GM13976 (cell line): ENCODE data around the gene SORBS1.

Experiments used
- DNase-seq: peaks from one replicate; pipeline ENCODE4 v3.0.0; 2012; ENCODE audit warnings: low spot score
- in situ Hi-C: fragments of 300-500 bp; cut with MboI; formaldehyde crosslinking; loops from one replicate; pipeline ENCODE4 v1.12.0; 2022; ENCODE audit warnings: low sequenced_read_pairs, mixed read lengths, inconsistent platforms; ENCODE audit not compliant: unreplicated experiment
- TF ChIP-seq, protein P1 (sequence below): IDR thresholded peaks from 2 replicates; pipeline ENCODE4 v1.5.1; 2012; ENCODE audit warnings: borderline replicate concordance, mild to moderate bottlenecking; ENCODE audit not compliant: insufficient read depth; ENCODE audit errors: extremely low read depth, missing control alignments, control extremely low read depth

Gene SORBS1

DNA sequence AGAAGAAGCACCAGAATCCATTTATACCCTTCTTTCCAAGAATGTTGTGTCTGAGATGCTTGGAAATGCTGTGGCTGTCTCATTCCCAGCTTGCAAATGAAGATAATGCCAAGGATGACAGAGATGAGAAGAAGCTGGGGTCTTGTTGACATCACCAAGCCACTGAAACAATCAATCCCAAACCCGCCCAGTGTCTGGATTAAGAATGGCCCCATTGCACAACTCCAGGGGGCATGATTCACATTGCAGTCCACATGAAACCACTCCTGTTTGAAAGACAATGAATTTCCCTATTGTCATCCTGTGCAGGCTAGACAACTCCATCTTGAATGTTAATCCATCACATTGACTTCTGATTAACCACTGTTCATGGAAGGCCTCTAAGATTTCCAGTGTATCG is 28.6 kb downstream of the SORBS1 start:
- in situ Hi-C loops = no loop called here
- TF ChIP-seq, protein P1, sequence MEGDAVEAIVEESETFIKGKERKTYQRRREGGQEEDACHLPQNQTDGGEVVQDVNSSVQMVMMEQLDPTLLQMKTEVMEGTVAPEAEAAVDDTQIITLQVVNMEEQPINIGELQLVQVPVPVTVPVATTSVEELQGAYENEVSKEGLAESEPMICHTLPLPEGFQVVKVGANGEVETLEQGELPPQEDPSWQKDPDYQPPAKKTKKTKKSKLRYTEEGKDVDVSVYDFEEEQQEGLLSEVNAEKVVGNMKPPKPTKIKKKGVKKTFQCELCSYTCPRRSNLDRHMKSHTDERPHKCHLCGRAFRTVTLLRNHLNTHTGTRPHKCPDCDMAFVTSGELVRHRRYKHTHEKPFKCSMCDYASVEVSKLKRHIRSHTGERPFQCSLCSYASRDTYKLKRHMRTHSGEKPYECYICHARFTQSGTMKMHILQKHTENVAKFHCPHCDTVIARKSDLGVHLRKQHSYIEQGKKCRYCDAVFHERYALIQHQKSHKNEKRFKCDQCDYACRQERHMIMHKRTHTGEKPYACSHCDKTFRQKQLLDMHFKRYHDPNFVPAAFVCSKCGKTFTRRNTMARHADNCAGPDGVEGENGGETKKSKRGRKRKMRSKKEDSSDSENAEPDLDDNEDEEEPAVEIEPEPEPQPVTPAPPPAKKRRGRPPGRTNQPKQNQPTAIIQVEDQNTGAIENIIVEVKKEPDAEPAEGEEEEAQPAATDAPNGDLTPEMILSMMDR = no peak
- no peak for DNase-seq

DNA sequence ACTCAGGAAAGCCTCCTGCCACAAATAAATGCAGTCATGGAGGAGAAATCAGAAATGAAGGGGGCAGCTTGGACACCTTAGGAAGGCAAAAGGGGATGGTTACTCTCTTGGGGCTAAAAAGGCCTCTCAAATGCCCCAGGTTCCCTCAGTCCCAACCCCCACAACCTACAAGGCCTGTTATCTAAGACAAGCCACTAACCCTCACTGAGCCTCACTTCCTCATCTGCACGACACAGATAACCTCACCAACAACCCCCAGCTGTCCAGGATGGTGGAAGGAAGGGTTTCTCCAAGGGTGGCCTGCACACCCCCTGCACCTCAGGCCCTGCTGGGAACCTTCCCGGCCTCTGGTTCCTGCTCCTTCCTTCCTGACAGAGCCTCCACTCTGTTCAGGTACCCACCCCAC is 29.2 kb downstream of the SORBS1 start:
- in situ Hi-C loops = no loop called here
- TF ChIP-seq, protein P1 = no peak
- peak; percentile 30 for DNase-seq

DNA sequence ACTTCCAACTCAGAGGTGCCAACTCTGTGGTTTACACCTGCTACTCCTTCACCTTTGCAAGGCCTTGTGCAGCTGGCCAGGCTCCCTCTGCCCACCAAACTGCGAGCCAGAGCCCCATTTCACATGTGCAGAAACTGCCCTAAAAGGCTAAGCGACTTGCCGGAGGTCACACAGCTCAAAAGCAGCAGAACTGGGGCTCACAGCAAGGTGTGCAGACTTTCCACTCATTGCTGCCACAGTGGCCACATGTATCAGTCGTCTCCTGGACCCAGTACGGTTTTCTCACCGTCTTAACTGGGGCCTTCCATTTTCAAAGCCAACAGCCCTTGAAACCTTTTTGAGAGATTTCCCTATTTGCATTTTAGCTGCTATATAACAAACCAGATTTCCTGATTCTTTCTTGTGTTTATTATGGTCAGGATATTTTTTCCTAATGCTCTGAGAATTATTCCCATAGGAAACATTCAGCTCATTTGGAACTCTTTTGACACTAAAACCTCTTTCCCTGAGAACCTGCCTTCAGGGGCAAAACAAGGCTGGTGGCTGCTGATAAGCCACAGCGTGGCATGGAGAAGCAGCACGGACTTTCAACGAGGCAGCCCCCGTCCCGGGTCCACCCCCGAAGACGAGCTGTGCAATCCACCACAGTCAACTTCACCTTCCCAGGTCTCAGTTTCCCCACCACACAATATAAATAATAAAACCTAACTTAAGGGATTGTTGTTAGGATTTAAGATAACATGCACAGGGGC is 29.9 kb downstream of the SORBS1 start:
- no peak for DNase-seq
- TF ChIP-seq, protein P1 = no peak
- in situ Hi-C loops = no loop called here

DNA sequence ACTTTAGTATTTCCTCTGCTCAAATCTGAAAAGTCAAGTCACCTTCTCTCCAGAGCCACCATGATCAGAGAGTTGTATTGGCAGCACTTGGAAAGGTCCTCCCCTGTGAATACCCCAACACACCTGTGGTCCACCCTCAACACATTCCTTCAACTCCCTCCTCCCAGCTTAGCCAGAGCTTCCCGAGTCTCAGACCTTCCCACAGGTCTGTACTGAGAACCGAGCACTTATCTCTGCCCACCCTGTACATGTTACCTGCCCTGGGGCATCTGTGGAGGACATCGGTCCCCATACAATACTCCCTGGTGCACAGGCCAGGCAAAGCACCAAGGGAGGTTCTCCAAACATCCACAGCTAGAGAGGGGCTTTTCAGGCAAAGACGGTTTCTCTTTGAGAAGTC is 30.6 kb downstream of the SORBS1 start:
- DNase-seq = no peak
- in situ Hi-C loops = no loop called here
- TF ChIP-seq, protein P1 = no peak

DNA sequence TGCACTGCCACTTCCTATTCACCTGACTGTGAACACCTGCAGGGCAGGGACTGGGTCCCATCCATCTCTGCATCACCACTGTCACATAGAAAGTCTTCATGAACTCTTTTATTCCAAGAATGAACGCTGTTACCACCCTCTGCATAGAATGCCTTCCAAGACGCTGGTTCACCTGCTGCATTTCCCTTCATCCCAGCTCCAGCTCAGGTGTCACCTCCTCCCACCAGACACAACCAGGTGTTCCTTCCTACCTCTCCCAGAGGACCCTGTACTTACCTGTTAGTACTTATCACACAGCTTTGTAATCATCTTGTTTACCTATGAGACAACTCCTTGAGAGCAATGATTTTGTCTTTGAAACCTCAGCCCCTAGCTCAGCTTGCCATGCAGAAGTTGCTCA is 31.1 kb downstream of the SORBS1 start:
- in situ Hi-C loops = no loop called here
- TF ChIP-seq, protein P1 = no peak
- no peak for DNase-seq

DNA sequence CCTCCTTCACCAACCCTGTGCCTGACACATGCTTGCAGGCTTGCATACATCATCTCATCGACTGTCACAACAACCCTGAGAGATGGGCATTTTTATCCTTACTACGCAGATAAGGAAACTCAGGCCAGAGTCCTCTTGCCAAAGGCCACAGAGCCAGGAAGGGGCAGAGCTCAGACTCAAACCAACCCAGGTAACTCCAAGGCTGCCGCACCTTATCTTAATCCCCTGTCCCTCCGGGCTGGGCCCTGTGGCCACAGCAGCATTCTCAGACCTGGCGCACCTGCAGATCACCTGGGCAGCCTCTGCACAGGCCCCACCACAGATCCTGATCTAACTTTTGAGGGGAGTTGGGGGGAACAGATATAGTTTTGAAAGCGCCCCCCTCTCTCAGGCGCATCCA is 35.1 kb downstream of the SORBS1 start:
- no peak for DNase-seq
- TF ChIP-seq, protein P1 = no peak
- in situ Hi-C loops = no loop called here
